IPS-NIHi7 (cell line): ENCODE results near the gene PFN4.
"Not testable (repeated sequence)": the region's sequence is repeated elsewhere in the genome, so short reads cannot be mapped to it uniquely, and the experiment has no call there.

ENCODE experiments used
- DNase-seq: peaks from one replicate; pipeline ENCODE4 v3.0.0; 2012; ENCODE audit warnings: mixed read lengths; ENCODE audit errors: extremely low spot score

PFN4 gene, protein sequence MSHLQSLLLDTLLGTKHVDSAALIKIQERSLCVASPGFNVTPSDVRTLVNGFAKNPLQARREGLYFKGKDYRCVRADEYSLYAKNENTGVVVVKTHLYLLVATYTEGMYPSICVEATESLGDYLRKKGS

DNA sequence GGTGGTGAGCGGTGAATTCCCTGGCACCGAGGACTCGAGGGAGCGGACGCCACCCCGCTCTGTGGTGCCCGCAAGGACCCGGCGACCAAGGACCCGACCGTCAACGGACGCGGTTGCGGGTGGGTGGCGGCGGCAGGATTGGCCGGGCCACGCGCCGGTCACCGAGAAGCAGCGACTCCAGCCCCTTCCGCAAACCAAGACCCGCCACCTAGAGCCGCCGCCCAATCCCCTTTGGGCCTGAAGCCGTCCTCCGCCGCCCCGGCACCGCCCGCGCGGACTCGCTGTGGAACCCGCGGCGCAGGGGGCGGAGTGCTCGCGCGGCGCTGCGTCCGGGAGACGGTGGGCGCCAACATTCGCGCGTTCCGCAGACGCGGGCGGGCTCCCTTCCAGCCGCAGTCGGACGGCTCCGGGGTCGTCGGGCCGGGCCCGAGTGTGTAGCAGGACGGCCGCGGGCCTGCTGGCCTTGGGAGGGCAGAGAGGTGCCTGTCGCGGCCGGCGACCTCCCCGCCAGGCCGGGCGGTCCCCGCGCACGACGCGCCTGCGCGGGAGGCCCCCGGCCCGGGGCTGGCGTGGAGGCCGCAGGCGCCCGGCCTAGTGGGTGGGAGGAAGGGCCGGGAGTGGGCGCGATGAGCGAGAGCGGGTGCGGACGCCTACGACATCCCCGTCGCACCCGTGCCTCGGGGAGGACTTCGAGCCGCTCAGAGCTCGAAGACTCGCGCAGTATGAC lies at the start of gene PFN4, which contains the start of gene FAM228B:
Gene PFN4 (minus strand): TSS at position 140 of the 727 bp plus-strand sequence. CDS start 799 bp downstream, outside the sequence.
Gene FAM228B (plus strand): TSS at position 275 of the 727 bp plus-strand sequence. CDS start 893 bp downstream, outside the sequence.
- peak; percentile 88 for DNase-seq

DNA sequence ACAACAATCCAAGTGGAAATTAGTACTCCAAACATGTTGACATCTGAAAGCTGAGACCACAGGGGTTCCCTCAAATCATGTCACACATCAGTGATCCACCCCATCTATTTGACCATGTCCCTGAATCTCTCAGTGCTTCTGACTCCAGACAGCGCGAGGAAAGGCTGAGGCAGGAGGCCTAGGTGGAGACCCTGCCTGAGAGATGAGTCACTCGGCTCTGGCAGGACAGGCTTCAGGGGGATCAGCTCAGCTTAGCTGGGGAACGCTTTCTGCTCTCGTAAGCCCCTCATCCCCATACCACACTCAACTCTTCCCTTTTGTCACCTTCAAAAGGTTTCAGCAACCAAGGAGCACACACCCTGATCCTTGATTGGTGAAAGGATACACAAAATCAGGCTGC lies 45.9 kb upstream of the PFN4 start:
- DNase-seq, result no peak

DNA sequence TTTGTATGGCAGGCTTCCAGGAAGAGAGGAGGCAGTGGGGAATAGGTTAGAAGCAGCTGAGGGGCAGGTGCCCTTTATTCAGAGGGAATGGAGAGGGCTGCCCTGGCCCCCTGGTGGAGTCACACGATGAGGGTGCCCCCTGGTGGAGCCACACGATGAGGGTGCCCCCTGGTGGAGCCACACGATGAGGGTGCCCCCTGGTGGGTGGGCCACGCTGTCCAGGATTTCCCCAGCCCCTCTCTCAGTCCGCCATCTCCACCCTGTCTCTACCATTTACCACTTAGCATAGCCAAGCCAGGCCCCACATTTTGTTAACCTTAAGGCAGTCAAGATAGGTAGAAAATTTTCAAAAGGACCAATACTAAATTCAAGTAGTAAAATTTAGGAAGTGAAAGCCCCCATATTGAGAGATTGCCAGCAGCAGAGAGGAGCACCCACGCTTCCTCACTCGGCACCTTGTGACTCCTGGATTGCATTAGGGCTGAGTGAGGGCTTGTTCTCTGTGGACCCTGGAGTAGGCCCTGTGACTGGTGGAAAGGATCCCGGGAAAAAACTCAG lies 41.4 kb upstream of the PFN4 start:
- DNase-seq, result peak; percentile 75

DNA sequence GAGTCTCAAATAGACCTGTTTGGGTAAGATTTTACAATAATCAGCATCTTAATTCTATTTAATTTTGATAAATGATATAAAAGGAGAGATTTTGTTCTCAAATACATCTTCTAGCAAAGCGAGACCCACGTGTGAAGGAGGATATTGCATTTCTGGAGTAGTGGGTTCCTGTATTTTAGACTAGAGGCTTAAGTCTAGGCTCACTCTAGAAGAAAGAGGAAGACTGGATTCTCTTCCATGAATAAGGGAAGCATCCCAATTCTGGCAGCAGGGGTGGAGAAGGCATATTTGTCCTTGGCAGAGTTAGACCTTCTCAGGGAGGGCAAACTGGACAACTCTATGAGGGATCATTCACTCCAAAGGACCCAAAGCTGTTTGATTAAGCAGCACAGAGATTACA lies 40.5 kb upstream of the PFN4 start:
- no peak for DNase-seq

DNA sequence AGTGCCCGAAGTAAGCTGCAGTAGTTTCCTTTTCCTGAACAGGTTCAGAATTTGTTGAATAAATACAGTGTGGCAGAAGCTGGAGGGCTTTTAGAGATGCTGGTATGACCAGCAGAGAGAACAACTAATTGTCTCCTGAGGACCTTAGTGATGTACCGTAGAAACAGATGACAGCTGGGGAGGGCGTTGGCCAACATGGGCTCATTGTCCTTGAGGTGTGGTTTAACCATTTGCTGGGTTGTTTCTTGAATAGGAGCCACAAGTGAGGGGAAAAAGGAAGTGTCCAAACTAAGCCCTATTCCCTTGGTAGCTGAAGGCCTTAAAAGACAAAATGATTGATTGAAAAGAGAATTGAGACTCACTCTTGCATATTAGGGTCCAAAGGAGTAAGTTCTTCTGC lies 40.1 kb upstream of the PFN4 start:
- DNase-seq, result no peak

DNA sequence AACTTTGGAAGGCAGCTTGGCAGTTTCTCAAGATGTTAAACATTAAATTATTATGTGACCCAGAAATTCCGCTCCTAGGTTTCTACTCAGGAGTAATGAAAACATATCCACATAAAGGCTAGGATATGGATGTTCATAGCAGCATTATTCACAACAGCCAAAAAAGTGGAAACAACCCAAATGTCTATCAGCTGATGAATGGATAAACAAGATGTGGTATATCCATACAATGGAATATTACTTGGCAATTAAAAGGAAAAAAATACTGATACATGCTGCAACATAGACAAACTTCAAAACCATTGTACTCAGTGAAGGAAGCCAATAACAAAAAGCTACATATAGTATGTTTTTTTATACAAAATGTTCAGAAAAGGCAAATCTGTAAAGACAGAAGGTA lies 39.4 kb upstream of the PFN4 start:
- DNase-seq, result no peak

DNA sequence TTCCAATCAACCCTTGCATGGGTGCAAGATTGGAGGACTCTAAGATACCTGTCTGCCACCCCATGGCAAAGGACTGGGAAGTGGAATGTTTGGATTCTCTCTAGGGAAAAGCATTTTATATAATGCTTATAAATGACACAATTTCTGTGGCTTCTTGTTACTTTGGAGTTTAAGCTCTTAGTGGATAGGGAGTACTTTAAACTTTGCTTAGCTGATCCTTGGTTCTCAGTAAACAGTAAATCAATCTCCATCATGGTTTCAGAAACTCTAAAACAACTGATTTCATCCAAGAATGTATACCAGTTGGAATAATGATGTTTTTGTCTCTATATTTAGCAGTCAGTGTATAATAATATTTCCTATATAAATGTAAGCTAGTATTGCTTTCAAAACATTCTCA lies 37.6 kb upstream of the PFN4 start:
- no peak for DNase-seq

DNA sequence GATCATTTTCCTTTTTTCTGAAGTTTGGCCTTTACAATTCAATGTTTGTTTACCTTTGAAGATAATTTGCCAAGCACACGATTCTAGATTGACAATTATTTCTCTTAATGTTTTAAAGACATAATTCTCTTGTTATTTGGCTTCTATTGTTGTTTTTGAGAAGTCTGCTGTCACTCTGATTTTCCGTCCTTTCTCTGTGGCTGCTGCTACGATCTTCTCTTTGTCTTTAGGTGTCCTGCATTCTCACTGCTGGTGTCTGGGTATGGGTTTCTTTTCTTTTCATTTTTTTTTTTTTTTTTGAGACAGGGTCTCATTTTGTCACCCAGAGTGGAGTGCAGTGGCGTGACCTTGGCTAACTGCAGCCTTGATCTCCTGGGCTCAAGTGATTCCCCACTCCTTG lies 36.6 kb upstream of the PFN4 start:
- DNase-seq, result no peak

DNA sequence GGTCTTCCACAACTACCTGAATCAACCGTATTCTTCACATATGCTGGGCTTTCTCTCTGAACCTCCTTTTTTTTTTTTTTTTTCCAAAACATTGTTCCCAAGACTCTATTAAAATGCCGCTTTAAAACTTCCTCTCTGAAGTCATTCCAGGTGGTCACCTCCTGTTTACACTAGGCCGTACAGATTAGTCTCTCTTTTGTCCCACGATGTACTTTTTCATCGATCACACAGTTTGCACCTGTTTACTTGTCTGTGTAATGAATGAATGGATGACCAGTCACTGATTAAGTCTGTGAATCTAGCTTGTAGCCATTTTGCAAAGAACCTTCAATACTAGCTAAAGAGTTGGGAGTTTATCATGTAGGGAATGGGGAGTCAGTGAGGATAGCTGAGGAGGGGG lies 35.0 kb upstream of the PFN4 start:
- DNase-seq, result no peak

DNA sequence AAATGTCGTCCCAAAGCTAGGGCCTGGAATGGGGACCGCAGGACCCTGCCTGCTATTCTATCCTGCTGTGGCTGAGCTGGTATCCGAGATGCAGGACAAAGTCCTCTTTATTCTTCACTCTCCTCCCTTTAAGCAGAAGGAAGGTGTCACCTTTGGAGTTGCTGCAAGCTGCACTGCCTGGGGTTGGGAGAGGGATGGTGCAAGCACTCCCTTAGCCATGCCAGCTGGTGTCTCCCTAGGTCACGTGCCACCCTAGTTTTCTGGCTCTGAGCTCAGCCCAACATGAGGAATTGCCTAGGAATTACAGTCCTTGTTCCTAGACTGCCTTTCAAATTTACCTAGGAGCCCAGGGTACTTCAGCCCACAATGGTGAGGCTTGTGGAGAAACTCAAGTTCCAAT lies 30.3 kb upstream of the PFN4 start:
- no peak for DNase-seq

DNA sequence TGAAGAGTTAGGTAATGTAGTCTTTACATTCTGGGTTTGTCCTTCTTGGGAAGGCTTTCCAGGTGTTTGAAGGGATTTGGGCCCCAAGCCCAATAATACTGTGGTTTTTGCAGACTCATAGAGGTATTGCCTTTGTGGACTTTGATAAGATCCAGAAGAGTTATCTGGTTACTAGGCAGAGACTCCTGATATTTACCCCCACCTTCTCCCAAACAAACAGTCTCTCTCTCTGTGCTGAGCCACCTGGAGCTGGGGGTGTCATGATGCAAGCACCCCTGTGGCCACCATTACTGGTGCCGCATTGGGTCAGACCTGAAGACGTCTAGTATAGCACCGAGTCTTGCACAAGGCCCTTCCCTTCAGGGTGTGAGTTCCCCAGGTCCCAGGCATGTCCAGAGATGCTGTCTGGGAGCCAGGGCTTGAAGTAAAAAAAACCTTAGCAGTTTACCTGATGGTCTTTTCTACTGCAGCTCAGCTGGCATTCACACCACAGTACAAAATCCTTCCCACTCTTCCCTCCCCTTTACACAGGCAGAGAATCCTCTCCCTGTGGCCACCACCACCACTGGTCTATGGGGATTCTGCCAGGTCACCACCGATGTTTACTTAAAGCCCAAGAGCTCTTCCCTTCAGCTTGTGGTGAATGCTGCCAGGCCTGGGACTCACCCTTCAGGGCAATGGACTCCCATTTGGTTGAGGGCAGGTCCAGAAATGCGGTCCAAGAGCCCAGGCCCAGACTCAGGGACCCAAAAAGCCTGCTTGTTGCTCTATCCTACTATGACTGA lies 29.5 kb upstream of the PFN4 start:
- no peak for DNase-seq

DNA sequence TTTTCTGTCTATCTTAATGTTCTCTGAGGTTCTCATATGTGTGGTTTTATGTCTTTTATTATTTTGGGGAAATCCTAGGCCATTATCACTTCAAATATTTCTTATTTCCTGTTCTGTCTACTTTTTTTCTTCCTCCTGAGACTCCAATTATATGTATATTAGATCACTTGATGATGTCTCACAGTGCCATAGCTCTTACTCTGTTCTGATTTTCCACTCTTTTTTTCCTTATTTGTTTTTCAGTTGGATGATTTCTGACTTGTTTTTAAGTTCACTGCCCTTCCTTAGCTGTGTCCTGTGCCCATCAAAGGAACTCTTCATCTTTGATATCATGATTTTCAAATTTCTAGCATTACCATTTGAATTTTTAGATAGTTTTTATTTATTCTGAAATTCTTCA lies 24.2 kb upstream of the PFN4 start:
- no peak for DNase-seq

DNA sequence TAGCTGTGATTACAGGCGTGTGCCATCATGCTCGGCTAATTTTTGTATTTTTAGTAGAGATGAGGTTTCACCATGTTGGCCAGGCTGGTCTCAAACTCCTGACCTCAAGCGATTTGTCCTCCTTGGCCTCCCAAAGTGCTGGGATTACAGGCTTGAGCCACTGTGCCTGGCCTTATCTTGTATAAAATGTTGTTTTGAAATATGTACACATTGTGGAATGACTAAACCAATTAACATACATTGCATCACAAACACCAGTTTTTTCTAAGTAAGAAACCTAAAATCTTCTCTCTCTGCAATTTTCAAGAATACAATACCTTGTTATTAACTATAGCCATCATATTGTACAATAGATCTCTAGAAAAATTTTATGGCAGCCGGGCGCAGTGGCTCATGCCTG lies 17.2 kb upstream of the PFN4 start:
- not testable (repeated sequence) for DNase-seq

DNA sequence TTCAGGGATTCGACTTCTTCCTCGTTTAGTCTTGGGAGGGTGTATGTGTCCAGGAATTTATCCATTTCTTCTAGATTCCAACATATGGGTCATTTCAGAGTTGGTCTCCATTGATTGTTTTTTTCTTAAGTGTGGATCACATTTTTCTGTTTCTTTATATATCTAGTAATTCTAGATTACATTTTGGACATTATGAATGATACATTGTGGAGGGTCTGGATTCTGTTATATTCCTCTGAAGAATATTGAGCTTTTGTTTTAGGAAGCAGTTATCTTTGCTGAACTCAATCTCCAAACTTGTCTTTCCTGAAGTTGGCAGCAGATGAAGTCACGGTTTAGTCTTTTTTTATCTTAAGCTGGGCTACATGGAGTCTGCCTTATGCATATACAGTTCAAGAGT lies 9.4 kb upstream of the PFN4 start:
- DNase-seq, result no peak

DNA sequence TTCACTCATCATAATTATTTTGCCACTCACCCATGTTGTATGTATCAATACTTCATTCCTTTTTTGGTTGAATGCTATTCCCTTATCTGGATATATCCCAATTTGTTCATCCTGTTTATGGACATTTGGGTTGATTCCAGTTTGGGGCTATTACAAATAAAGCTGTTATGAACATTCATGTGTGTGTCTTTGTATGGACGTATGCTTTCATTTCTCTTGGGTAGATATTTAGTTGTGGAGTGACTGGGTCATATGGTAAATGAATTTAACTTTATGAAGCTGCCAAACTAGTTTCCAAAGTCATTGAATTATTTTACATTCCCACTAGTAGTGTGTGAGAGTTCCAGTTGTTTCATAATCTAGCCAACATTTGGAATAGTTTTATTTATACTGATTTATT lies 2.8 kb upstream of the PFN4 start:
- DNase-seq, result no peak

DNA sequence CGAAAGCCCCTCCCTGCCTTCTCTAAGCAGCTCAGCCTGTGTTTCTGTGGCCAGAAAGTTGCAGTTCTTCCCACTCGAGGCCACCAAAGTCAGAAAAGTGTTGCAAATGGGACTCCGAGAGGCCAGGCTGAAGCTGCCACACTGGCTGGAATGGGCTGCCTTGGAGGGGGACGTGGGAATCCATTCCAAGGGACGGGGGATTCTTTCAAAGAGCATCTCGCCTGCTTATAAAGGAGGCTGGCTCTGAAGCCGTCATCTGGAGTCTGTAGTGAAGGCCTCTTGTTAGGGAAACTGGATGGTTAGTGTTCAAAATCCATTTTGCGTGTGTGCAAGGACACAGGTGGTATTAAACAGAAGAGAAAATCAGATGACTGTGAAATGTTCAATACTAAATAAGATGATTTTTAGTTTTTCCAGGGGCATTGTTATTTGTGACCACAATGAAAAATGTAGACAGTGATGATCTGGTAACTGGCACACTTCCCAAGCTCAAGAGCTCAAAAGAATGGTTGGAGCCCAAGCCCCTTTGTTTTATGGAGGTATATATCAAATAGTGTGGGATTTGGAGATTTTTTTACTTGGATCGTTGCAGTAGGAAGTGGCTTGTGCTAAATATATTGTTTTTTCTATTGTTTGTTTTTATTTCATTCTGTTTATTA lies 917 bp upstream of the PFN4 start:
- DNase-seq, result peak; percentile 72

DNA sequence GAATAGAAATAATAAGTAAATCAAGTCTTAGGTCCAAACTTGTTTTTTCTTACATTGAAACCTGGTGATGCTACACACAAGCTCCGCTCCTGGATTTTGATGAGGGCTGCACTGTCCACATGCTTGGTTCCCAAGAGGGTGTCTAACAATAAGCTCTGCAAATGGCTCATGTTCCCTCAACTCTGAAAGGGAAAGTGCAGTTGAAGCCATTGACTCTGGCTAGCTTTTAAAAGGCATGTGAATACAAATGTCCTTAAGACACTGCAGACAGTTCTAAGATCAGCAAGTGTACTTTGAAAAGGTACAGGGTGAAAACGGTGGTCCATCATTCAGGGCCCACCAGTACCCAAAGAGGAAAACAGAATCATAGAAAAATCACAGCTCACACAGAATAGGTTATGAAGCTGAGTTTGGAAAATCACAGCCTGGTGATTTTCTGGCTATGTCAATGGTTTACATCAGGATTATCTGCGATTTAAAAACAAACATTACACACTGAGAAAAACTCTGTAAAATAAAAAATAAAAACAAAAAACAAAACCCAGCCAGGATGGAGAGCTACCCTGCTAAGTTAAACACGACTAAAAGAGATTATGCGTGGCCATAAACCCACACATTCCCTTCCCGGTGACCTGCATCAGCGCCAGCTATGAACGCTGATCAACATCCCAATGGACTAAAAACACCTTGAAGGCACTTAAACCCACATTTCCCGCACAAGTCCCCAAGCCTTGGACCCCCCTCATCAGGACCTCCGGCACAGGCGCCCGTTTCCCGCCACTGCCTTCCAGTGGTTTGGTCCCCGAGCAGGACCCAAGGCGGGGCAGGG lies 554 bp downstream of the PFN4 start:
- DNase-seq, result no peak

DNA sequence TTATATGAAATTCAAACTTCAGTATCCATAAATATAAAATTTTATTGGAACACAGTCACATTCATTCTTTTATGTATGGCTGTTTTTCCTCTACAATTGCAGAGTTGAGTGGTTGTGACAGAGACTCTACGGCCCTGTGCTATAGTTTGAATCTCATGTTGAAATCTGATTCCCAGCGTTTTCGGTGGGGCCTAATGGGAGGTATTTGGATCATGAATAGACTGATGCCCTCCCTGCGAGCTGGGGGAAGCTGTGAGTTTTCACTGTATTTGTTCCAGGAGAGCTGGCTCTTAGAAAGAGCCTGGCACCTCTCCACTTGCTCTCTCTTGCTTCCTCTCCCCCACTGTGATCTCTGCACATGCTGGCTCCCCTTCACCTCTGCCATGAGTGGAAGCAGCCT lies 1.7 kb downstream of the PFN4 start:
- DNase-seq, result no peak

DNA sequence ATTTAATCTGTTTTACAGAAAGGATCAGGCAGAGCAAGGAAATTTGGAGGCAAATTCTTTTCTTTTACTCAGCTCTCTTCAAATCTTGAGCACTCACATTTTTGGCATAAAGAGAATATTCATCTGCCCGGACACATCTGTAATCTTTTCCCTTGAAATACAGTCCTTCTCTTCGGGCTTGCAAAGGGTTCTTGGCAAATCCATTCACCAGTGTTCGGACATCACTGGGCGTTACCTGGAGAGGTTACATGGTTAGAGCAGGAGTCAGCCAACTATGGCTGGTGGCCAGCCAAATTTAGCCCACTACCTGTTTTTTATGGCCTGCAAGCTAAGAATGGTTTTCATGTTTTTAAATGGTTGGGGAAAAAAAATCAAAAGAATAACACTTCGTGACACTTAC lies 2.1 kb downstream of the PFN4 start:
- DNase-seq, result no peak

DNA sequence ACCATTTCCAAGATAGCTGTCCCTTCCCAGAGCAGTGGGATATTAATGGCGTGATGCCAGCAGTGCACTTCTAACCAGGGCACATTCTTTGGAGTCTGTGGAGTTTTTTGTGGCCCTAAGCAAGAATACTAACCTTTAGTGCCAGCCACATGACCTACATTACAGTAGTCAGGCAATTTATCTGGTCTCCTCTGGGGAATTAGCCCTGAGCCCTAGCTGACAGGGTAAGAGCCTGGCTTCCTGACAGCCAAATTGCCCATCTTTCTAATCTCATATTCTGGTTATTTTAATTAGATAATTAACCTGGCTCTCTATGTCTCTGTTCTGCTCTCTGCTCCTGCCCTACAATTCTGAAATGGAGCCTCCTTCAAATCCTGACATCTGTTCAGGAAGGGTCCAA lies 5.2 kb downstream of the PFN4 start:
- DNase-seq, result no peak

DNA sequence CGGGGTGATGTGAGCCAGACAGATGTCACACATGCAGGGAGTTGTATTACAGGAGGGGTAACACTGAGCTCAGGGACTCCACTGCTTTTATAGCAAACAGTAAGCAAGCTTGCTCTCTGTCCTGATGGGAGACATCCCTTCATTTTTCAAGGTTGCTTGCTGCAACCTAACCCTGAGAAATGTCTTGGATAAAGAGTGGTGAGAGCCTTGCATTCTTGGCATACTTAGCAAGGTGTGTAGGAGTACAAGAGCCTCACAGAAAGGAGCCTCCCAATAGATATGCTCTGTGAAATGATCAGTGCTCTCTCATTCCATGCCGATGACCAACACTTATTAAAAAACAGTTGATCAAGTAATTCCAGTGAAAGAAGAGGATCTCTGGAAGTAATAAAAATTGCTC lies 8.1 kb downstream of the PFN4 start:
- DNase-seq, result no peak
